A549 (cell line): ENCODE measurements around the gene ADAMTS16. TPM values are rescaled to one million over a fixed set of nuclear protein-coding genes. Genes with fewer than 3 reads are reported as not detected.

ENCODE experiments used
- ATAC-seq, 2 experiments: fragments of 200-7000 bp in 1 of 2; fragments of >200 bp in 1 of 2; cut with Nextera tagmentation in 1 of 2; cut with Tn5 transposase in 1 of 2; 3 replicates each; pipeline versions ENCODE4 v1.8.0 to v1.9.1; 2018 to 2020; ENCODE audit warnings: mild to moderate bottlenecking in 1 of 2, moderate library complexity in 1 of 2
- CTCF ChIA-PET: fragments of 300-600 bp; sonication (Branson Sonifier 250); formaldehyde crosslinking; extraction: SDS; loops from one replicate; lab custom pipeline; 2021; ENCODE audit warnings: antibody characterized with exemption, inconsistent platforms; lab: Yijun Ruan, JAX
- POLR2A ChIA-PET: fragments of 350-600 bp; formaldehyde crosslinking; extraction: SDS; loops from one replicate; lab custom pipeline; 2021; ENCODE audit warnings: antibody characterized with exemption, inconsistent platforms; lab: Yijun Ruan, JAX
- DNase-seq, 2 experiments: peaks; one replicate each; pipeline versions ENCODE4 v3.0.0 to v3.0.0-alpha.2; 2011 to 2016; ENCODE audit warnings: low read depth in 1 of 2, low spot score in 1 of 2
- FAIRE-seq: peaks from 2 replicates; lab custom pipeline; 2011; peaks lifted over from hg19 to GRCh38; lab: Jason Lieb, UNC
- H3K27ac ChIP-seq, 2 experiments: fragments of >200 bp; sonication (Bioruptor Twin); formaldehyde crosslinking; 3 replicates each; pipeline ENCODE4 v1.5.1; 2016 to 2017
- H3K4me1 ChIP-seq: fragments of >200 bp; sonication (Bioruptor Twin); formaldehyde crosslinking; 3 replicates; pipeline ENCODE4 v1.6.1; 2016
- H3K4me2 ChIP-seq: fragments of >200 bp; sonication (Bioruptor Twin); formaldehyde crosslinking; 3 replicates; pipeline ENCODE4 v1.6.1; 2016
- H3K4me3 ChIP-seq: fragments of >200 bp; sonication (Bioruptor Twin); formaldehyde crosslinking; 3 replicates; pipeline ENCODE4 v1.5.1; 2016
- H3K9me3 ChIP-seq: fragments of >200 bp; sonication (Bioruptor Twin); formaldehyde crosslinking; 3 replicates; pipeline ENCODE4 v1.6.1; 2016
- BCL3 ChIP-seq: fragments of >200 bp; sonication (Bioruptor Twin); formaldehyde crosslinking; IDR thresholded peaks from 3 replicates; pipeline ENCODE4 v1.6.1; 2016
- CEBPB ChIP-seq, 2 experiments: fragments of >200 bp in 1 of 2; sonication (Bioruptor Twin) in 1 of 2; formaldehyde crosslinking in 1 of 2; IDR thresholded peaks; 2 replicates each; pipeline ENCODE4 v1.6.1; 2012 to 2016
- CTCF ChIP-seq: fragments of >200 bp; sonication (Bioruptor Twin); formaldehyde crosslinking; IDR thresholded peaks from 3 replicates; pipeline ENCODE4 v1.5.1; 2016
- E2F6 ChIP-seq: IDR thresholded peaks from 2 replicates; pipeline ENCODE4 v1.6.1; 2012; ENCODE audit warnings: low read depth, borderline replicate concordance
- EP300 ChIP-seq, 2 experiments: fragments of >200 bp; sonication (Bioruptor Twin); formaldehyde crosslinking; IDR thresholded peaks; 2 replicates in 1 of 2; 3 replicates in 1 of 2; pipeline ENCODE4 v1.6.1; 2016 to 2017
- FOSB ChIP-seq: fragments of 250-450 bp; sonication (Bioruptor Pico); IDR thresholded peaks from 2 replicates; pipeline ENCODE4 v1.5.0; 2020; ENCODE audit warnings: mild to moderate bottlenecking, moderate library complexity
- HEYL ChIP-seq: fragments of 250-450 bp; sonication (Bioruptor Pico); IDR thresholded peaks from 2 replicates; pipeline ENCODE4 v1.8.0; 2021; ENCODE audit warnings: mild to moderate bottlenecking, moderate library complexity
- HOXB13 ChIP-seq: fragments of 250-450 bp; sonication (Bioruptor Pico); IDR thresholded peaks from 2 replicates; pipeline ENCODE4 v1.5.0; 2020; ENCODE audit warnings: low read depth, mild to moderate bottlenecking, moderate library complexity
- JUNB ChIP-seq: fragments of >200 bp; sonication (Bioruptor Twin); formaldehyde crosslinking; IDR thresholded peaks from 2 replicates; pipeline ENCODE4 v1.6.1; 2016
- KDM5A ChIP-seq: fragments of 200-600 bp; sonication (generic); IDR thresholded peaks from 2 replicates; pipeline ENCODE4 v1.6.1; 2016; ENCODE audit warnings: antibody characterized with exemption, mild to moderate bottlenecking
- POLR2A ChIP-seq: IDR thresholded peaks from 2 replicates; pipeline ENCODE4 v1.6.1; 2012; ENCODE audit warnings: mild to moderate bottlenecking, low read length
- RCOR1 ChIP-seq: fragments of 150-350 bp; IDR thresholded peaks from 2 replicates; pipeline ENCODE4 v1.6.1; 2014; ENCODE audit warnings: antibody characterized with exemption, low read length, low read depth
- RFX5 ChIP-seq: fragments of 450-650 bp; IDR thresholded peaks from 2 replicates; pipeline ENCODE4 v1.7.1; 2014; ENCODE audit warnings: antibody characterized with exemption, mild to moderate bottlenecking, moderate library complexity
- SREBF2 ChIP-seq: fragments of 450-650 bp; IDR thresholded peaks from 2 replicates; pipeline ENCODE4 v1.6.1; 2014; ENCODE audit warnings: mild to moderate bottlenecking, moderate library complexity
- TFCP2L1 ChIP-seq: fragments of 250-450 bp; sonication (Bioruptor Pico); IDR thresholded peaks from 2 replicates; pipeline ENCODE4 v1.5.0; 2021; ENCODE audit warnings: mild to moderate bottlenecking
- WGBS: methylation state at CpG from one replicate; pipeline ENCODE4 v1.1.6; 2017; ENCODE audit errors: missing lambda C conversion rate; 5-methylcytosine and 5-hydroxymethylcytosine counted together
- polyA plus RNA-seq, 4 experiments: library from polyadenylated mRNA; depleted of rRNA in 3 of 4; stranded (reverse); fragments of >200 nt; fragmentation: RNase III in 1 of 4; extraction: RNeasy Plus Mini Kit Qiagen cat#74134 plus additional on column Dnase treatment in 1 of 4; gene quantifications; 2 replicates in 3 of 4; 3 replicates in 1 of 4; pipeline ENCODE4 v1.2.3, GENCODE V29; 2011 to 2017
- TF ChIP-seq, protein P1 (sequence below): fragments of 250-450 bp; sonication (Bioruptor Pico); IDR thresholded peaks from 2 replicates; pipeline ENCODE4 v1.5.0; 2021; ENCODE audit warnings: mild to moderate bottlenecking, moderate library complexity, borderline replicate concordance
- TF ChIP-seq, protein P2 (sequence below): fragments of 250-450 bp; sonication (Bioruptor Pico); IDR thresholded peaks from 2 replicates; pipeline ENCODE4 v1.5.0; 2020; ENCODE audit warnings: low read depth, mild to moderate bottlenecking, moderate library complexity

ADAMTS16 gene
- polyA plus RNA-seq, 2 of the 4 experiments (the other 2 are of a cell fraction) = 0.71 to 1.0 TPM

- CTCF ChIA-PET = no interaction called here
- no peaks in the 10 kb centered on the region for H3K9me3 ChIP-seq
- no peak for FAIRE-seq
- 95% methylated on average over 18 of the region's 18 CpGs for WGBS
- no peak for DNase-seq
- TF ChIP-seq, protein P1, sequence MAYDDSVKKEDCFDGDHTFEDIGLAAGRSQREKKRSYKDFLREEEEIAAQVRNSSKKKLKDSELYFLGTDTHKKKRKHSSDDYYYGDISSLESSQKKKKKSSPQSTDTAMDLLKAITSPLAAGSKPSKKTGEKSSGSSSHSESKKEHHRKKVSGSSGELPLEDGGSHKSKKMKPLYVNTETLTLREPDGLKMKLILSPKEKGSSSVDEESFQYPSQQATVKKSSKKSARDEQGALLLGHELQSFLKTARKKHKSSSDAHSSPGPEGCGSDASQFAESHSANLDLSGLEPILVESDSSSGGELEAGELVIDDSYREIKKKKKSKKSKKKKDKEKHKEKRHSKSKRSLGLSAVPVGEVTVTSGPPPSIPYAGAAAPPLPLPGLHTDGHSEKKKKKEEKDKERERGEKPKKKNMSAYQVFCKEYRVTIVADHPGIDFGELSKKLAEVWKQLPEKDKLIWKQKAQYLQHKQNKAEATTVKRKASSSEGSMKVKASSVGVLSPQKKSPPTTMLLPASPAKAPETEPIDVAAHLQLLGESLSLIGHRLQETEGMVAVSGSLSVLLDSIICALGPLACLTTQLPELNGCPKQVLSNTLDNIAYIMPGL (CRISPR knock-in tag) = no peak
- TF ChIP-seq POLR2A = 0 out of 2 replicates have a peak, but pooled peaks have one; percentile 21
- H3K4me1 ChIP-seq = peaks cover 29% of the 10 kb centered on the region
- H3K4me3 ChIP-seq = no peak overlapping the region
- POLR2A ChIA-PET = no interaction called here
- no peak overlapping the region; a peak in 1 of 6 replicates for H3K27ac ChIP-seq
- H3K4me2 ChIP-seq = no peak overlapping the region
- no peak for ATAC-seq
Observed at GRCh38 chr5:5352675-5353074, 212.5 kb downstream of the ADAMTS16 start.

- DNase-seq = no peak
- no peak for FAIRE-seq
- no peak for ATAC-seq
- H3K4me2 ChIP-seq = no peak overlapping the region
- no peaks in the 10 kb centered on the region for H3K9me3 ChIP-seq
- no peak for TF ChIP-seq SREBF2
- TF ChIP-seq TFCP2L1 (CRISPR knock-in tag) = no peak
- WGBS = 94% methylated on average over 10 of the region's 10 CpGs
- CTCF ChIA-PET = no interaction called here
- no peak overlapping the region for H3K4me3 ChIP-seq
- H3K27ac ChIP-seq = peak overlapping the region in 1 of 2 experiments; percentile 6; a peak in 2 of 6 replicates
- H3K4me1 ChIP-seq = peaks cover 29% of the 10 kb centered on the region
- POLR2A ChIA-PET = interaction anchor here (0.5 kb wide), 1 partner anchor 342 kb away, joined by 5 read pairs; no protein-coding TSS in a partner anchor
Observed at GRCh38 chr5:5353681-5354080, 213.6 kb downstream of the ADAMTS16 start.

GRCh38 chr5:5356765-5357164 lies 216.6 kb downstream of the ADAMTS16 start:
- Histone ChIP-seq H3K4me1 (peaks cover 3% of the 10 kb centered on the region), H3K4me3 (no peak overlapping the region), H3K27ac (no peak overlapping the region), H3K9me3 (no peaks in the 10 kb centered on the region), H3K4me2 (no peak overlapping the region)
- DNase-seq (no peak), FAIRE-seq (no peak), ATAC-seq (no peak)
- TF ChIP-seq, protein P2, sequence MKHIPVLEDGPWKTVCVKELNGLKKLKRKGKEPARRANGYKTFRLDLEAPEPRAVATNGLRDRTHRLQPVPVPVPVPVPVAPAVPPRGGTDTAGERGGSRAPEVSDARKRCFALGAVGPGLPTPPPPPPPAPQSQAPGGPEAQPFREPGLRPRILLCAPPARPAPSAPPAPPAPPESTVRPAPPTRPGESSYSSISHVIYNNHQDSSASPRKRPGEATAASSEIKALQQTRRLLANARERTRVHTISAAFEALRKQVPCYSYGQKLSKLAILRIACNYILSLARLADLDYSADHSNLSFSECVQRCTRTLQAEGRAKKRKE (CRISPR knock-in tag) = no peak
- TF ChIP-seq TFCP2L1 (CRISPR knock-in tag) (no peak), CEBPB (IDR thresholded peaks at IDR 0.05) (no peak), HOXB13 (CRISPR knock-in tag) (no peak), E2F6 (no peak), RFX5 (no peak), RCOR1 (no peak)
- POLR2A ChIA-PET = no interaction called here
- CTCF ChIA-PET = interaction anchor here (0.5 to 1.3 kb wide), 2 partner anchors 11 to 1848 kb away, joined by 3 to 4 read pairs; no protein-coding TSS in a partner anchor

DNA sequence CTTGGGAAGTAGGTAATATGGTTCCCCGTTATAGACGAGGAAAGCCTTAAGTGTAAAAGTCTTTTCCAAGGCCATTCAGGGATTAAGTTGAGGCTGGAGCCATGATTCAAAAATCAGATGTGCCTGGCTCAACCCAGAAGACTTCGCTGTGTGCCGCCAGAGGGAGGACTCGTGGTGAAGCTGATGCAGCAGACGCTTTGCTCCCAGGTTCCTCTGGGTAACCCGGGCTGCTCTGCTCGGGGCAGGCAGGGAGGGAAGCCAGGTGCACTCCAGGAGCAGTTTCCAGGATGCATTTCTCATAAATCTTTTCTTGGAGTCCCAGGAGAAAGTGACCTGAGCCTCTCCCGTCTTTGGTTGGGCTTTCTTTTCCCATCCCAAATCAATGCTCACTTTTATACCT lies 219.5 kb downstream of the ADAMTS16 start:
- POLR2A ChIA-PET = no interaction called here
- TF ChIP-seq, protein P2 (CRISPR knock-in tag) = no peak
- TF ChIP-seq CTCF (no peak), EP300 (IDR thresholded peaks at IDR 0.05) (no peak), FOSB (CRISPR knock-in tag) (no peak), CEBPB (IDR thresholded peaks at IDR 0.05) (no peak), HEYL (CRISPR knock-in tag) (no peak), KDM5A (no peak), JUNB (no peak), BCL3 (no peak)
- no peak for ATAC-seq
- no peak overlapping the region for H3K4me3 ChIP-seq
- peaks cover 17% of the 10 kb centered on the region for H3K4me1 ChIP-seq
- no peaks in the 10 kb centered on the region for H3K9me3 ChIP-seq
- no peak overlapping the region for H3K4me2 ChIP-seq
- WGBS = 65% methylated on average over 9 of the region's 9 CpGs
- H3K27ac ChIP-seq = no peak overlapping the region
- FAIRE-seq = no peak
- DNase-seq = no peak
- CTCF ChIA-PET = interaction anchor here (1.3 kb wide), 1 partner anchor 10 kb away, joined by 3 read pairs; no protein-coding TSS in a partner anchor
